Stimulated activated CD4-positive, alpha-beta T cell treated with anti-CD3 and anti-CD28 coated beads, Interleukin-2, amount 100 ng/mL, for 4 hours (primary cell): ENCODE measurements around the gene ASAH2.
"Not testable (repeated sequence)": the region's sequence is repeated elsewhere in the genome, so short reads cannot be mapped to it uniquely, and the experiment has no call there.

ENCODE experiments used
- DNase-seq: peaks from one replicate; pipeline ENCODE4 v3.0.0-alpha.2; 2020; ENCODE audit warnings: low read depth

Gene ASAH2

GRCh38 chr10:50254479-50254878, 3.2 kb upstream of the ASAH2 start:
- no peak for DNase-seq

- DNase-seq: no peak
Measured at GRCh38 chr10:50250096-50250854, 1.0 kb downstream of the ASAH2 start.

GRCh38 chr10:50248598-50248997, 2.7 kb downstream of the ASAH2 start:
- no peak for DNase-seq

GRCh38 chr10:50248062-50248461, 3.3 kb downstream of the ASAH2 start:
- no peak for DNase-seq

- no peak for DNase-seq
Measured at GRCh38 chr10:50244201-50244600, 7.1 kb downstream of the ASAH2 start.

- no peak for DNase-seq
Measured at GRCh38 chr10:50242777-50243176, 8.5 kb downstream of the ASAH2 start.

- DNase-seq: not testable (repeated sequence)
Measured at GRCh38 chr10:50241478-50241877, 9.8 kb downstream of the ASAH2 start.

GRCh38 chr10:50234486-50234885, 16.8 kb downstream of the ASAH2 start:
- DNase-seq: no peak

GRCh38 chr10:50232261-50232639, 19.1 kb downstream of the ASAH2 start:
- no peak for DNase-seq

- DNase-seq: no peak
Measured at GRCh38 chr10:50231515-50232260, 19.6 kb downstream of the ASAH2 start.

- no peak for DNase-seq
Measured at GRCh38 chr10:50229460-50229859, 21.9 kb downstream of the ASAH2 start.

- no peak for DNase-seq
Measured at GRCh38 chr10:50228672-50229071, 22.6 kb downstream of the ASAH2 start.

GRCh38 chr10:50226610-50227009, 24.7 kb downstream of the ASAH2 start:
- DNase-seq: no peak

GRCh38 chr10:50224330-50224952, 26.9 kb downstream of the ASAH2 start:
- DNase-seq: no peak

- DNase-seq: no peak
Measured at GRCh38 chr10:50222199-50222598, 29.1 kb downstream of the ASAH2 start.

- DNase-seq: no peak
Measured at GRCh38 chr10:50221470-50221869, 29.8 kb downstream of the ASAH2 start.

GRCh38 chr10:50219646-50220045, 31.7 kb downstream of the ASAH2 start:
- no peak for DNase-seq

GRCh38 chr10:50219200-50219599, 32.1 kb downstream of the ASAH2 start:
- DNase-seq: no peak

GRCh38 chr10:50216894-50217293, 34.4 kb downstream of the ASAH2 start:
- no peak for DNase-seq

GRCh38 chr10:50216418-50216817, 34.9 kb downstream of the ASAH2 start:
- DNase-seq: no peak

GRCh38 chr10:50211670-50212069, 39.6 kb downstream of the ASAH2 start:
- no peak for DNase-seq

- DNase-seq: no peak
Measured at GRCh38 chr10:50210876-50211275, 40.4 kb downstream of the ASAH2 start.
